ENCODE measurements around the gene GLOD5. TPM values are rescaled to one million over a fixed set of nuclear protein-coding genes. Genes with fewer than 3 reads are reported as not detected.
"Not testable (repeated sequence)": the region's sequence is repeated elsewhere in the genome, so short reads cannot be mapped to it uniquely, and the experiment has no call there.

Gene GLOD5
- total RNA-seq, 1 donor from 2014 or later, result not detected

GRCh38 chrX:48818098-48818497 is 56.6 kb downstream of the GLOD5 start:
- Mint-ChIP-seq H3K27me3 (no peaks in the 10 kb centered on the region), H3K36me3 (ENCODE audit: insufficient read depth) (peaks cover 8% of the 10 kb centered on the region), H3K4me3 (ENCODE audit: low read depth) (no peak overlapping the region), H3K27ac (no peak overlapping the region), H3K4me1 (ENCODE audit: low read depth) (no peaks in the 10 kb centered on the region), H3K9me3 (ENCODE audit: low read depth) (peaks cover 18% of the 10 kb centered on the region)
- DNase-seq (ENCODE audit: low spot score, unreplicated experiment), result no peak
- TF ChIP-seq CTCF (IDR thresholded peaks at IDR 0.05; ENCODE audit: unreplicated experiment), result no peak

GRCh38 chrX:48818866-48819265 is 57.3 kb downstream of the GLOD5 start:
- H3K9me3 Mint-ChIP-seq (ENCODE audit: low read depth), result peaks cover 17% of the 10 kb centered on the region
- no peaks in the 10 kb centered on the region for H3K4me1 Mint-ChIP-seq (ENCODE audit: low read depth)
- H3K27ac Mint-ChIP-seq, result no peak overlapping the region
- no peak overlapping the region for H3K4me3 Mint-ChIP-seq (ENCODE audit: low read depth)
- H3K27me3 Mint-ChIP-seq, result no peaks in the 10 kb centered on the region
- no peak for DNase-seq (ENCODE audit: low spot score, unreplicated experiment)
- peaks cover 6% of the 10 kb centered on the region for H3K36me3 Mint-ChIP-seq (ENCODE audit: insufficient read depth)
- TF ChIP-seq CTCF (IDR thresholded peaks at IDR 0.05; ENCODE audit: unreplicated experiment), result no peak

- peaks cover 13% of the 10 kb centered on the region for H3K9me3 Mint-ChIP-seq (ENCODE audit: low read depth)
- H3K36me3 Mint-ChIP-seq (ENCODE audit: insufficient read depth); H3K4me3 Mint-ChIP-seq (ENCODE audit: low read depth); H3K4me1 Mint-ChIP-seq (ENCODE audit: low read depth); DNase-seq (ENCODE audit: low spot score, unreplicated experiment); H3K27ac Mint-ChIP-seq; H3K27me3 Mint-ChIP-seq: not testable (repeated sequence)
Observed at GRCh38 chrX:48819394-48819793, 57.8 kb downstream of the GLOD5 start.

GRCh38 chrX:48823053-48823452 is 61.5 kb downstream of the GLOD5 start:
- DNase-seq (ENCODE audit: low spot score, unreplicated experiment), result no peak
- Mint-ChIP-seq H3K4me1 (ENCODE audit: low read depth) (no peaks in the 10 kb centered on the region), H3K9me3 (ENCODE audit: low read depth) (peaks cover 20% of the 10 kb centered on the region), H3K27ac (no peak overlapping the region), H3K27me3 (peaks cover 6% of the 10 kb centered on the region), H3K4me3 (ENCODE audit: low read depth) (no peak overlapping the region), H3K36me3 (ENCODE audit: insufficient read depth) (peaks cover 22% of the 10 kb centered on the region)
- no peak for TF ChIP-seq CTCF (IDR thresholded peaks at IDR 0.05; ENCODE audit: unreplicated experiment)

Other genes with a start within 250 kb of the GLOD5 start
- gene EBP, start 239.9 kb upstream of the GLOD5 start, total RNA-seq, result 73.1 and 81.9 TPM in 2 replicates
- 12.6 and 14.5 TPM in 2 replicates for gene TBC1D25, start 222.0 kb upstream of the GLOD5 start, total RNA-seq
- 140 and 169 TPM in 2 replicates for gene RBM3, start 187.3 kb upstream of the GLOD5 start, total RNA-seq
- 103 and 112 TPM in 2 replicates for gene WDR13, start 164.3 kb upstream of the GLOD5 start, total RNA-seq
- gene WAS, start 77.9 kb upstream of the GLOD5 start, total RNA-seq, result 0.62 and 1.2 TPM in 2 replicates
- 7.4 and 8.2 TPM in 2 replicates for gene SUV39H1, start 65.0 kb upstream of the GLOD5 start, total RNA-seq
- not detected in 2 replicates for gene GATA1, start 24.8 kb downstream of the GLOD5 start, total RNA-seq
- gene HDAC6, start 40.3 kb downstream of the GLOD5 start, total RNA-seq, result 234 and 261 TPM in 2 replicates
- 0.31 TPM in 1 of 2 replicates, not detected in the other for gene ERAS, start 64.8 kb downstream of the GLOD5 start, total RNA-seq
- gene PCSK1N, start 73.9 kb downstream of the GLOD5 start, total RNA-seq, result 55.4 and 58.3 TPM in 2 replicates
- gene TIMM17B, start 136.0 kb downstream of the GLOD5 start, total RNA-seq, result 68.1 and 73.8 TPM in 2 replicates
- 71.5 and 75.4 TPM in 2 replicates for gene PQBP1, start 136.2 kb downstream of the GLOD5 start, total RNA-seq
- gene SLC35A2, start 149.9 kb downstream of the GLOD5 start, total RNA-seq, result 33.9 and 34.9 TPM in 2 replicates
- gene PIM2, start 157.3 kb downstream of the GLOD5 start, total RNA-seq, result 9.9 and 10.4 TPM in 2 replicates
- gene OTUD5, start 195.9 kb downstream of the GLOD5 start, total RNA-seq, result 52.5 and 53.3 TPM in 2 replicates
- 8.0 and 8.2 TPM in 2 replicates for gene KCND1, start 210.1 kb downstream of the GLOD5 start, total RNA-seq
- 89.9 and 98.4 TPM in 2 replicates for gene GRIPAP1, start 240.5 kb downstream of the GLOD5 start, total RNA-seq

Measured in progenitor cell of endocrine pancreas (in vitro differentiated cells).